ENCODE results near the gene PXK. TPM values are rescaled to one million over a fixed set of nuclear protein-coding genes. Genes with fewer than 3 reads are reported as not detected.

PXK gene
- total RNA-seq, 1 donor from 2014 or later: 12.4 TPM

DNA sequence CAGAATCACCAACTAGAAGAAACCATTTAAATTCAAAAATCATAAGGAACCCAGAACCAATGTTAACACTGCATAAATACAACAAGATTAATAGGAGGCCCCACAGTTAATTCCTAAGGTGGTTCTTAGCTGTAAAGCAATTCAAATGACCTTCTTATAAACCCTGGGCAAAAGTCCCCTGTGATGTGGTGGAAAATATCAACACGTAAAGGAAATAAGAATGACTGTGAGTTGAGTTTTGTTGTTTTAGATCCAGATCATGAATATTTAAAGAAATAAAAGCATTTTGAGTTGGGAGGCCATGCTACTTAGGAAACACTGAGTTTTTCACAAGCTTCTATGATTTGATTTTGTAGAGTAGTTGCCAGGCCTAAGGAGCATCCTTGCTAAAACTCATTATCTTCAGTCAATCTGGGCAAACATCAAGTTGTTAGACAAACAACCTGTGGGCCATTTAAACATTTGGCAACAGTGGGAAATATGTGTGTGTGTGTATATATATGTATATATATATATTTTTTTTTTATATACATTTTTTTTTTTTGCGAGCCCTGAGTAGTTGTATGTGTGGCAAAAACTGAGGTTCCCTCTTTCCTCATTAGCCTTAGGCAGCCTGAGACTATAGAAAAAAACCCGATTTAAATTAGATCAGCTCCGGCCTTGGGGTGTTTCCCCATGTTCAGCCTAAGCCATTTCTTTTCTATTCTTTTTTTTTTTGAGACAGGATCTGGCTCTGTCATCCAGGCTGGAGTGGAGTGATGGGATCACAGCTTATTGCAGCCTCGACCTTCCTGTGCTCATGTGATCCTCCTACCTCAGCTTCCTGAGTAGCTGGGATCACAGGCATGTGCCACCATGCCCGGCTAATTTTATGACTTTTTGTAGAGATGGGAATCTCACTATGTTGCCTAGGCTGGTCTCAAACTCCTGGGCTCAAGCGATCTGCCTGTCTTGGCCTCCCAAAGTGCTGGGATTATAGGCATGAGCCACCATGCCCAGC, 8.0 kb upstream of the PXK start:
- Mint-ChIP-seq H3K4me1 (ENCODE audit: unreplicated experiment) (peaks cover 20% of the 10 kb centered on the region), H3K27ac (peak overlapping the region; percentile 39), H3K36me3 (peaks cover 3% of the 10 kb centered on the region), H3K9me3 (no peaks in the 10 kb centered on the region), H3K4me3 (no peak overlapping the region), H3K27me3 (no peaks in the 10 kb centered on the region)
- no peak for DNase-seq (ENCODE audit: extremely low spot score, unreplicated experiment)
- TF ChIP-seq, protein P1, sequence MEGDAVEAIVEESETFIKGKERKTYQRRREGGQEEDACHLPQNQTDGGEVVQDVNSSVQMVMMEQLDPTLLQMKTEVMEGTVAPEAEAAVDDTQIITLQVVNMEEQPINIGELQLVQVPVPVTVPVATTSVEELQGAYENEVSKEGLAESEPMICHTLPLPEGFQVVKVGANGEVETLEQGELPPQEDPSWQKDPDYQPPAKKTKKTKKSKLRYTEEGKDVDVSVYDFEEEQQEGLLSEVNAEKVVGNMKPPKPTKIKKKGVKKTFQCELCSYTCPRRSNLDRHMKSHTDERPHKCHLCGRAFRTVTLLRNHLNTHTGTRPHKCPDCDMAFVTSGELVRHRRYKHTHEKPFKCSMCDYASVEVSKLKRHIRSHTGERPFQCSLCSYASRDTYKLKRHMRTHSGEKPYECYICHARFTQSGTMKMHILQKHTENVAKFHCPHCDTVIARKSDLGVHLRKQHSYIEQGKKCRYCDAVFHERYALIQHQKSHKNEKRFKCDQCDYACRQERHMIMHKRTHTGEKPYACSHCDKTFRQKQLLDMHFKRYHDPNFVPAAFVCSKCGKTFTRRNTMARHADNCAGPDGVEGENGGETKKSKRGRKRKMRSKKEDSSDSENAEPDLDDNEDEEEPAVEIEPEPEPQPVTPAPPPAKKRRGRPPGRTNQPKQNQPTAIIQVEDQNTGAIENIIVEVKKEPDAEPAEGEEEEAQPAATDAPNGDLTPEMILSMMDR (conservative IDR thresholded peaks at IDR 0.05): no peak

DNA sequence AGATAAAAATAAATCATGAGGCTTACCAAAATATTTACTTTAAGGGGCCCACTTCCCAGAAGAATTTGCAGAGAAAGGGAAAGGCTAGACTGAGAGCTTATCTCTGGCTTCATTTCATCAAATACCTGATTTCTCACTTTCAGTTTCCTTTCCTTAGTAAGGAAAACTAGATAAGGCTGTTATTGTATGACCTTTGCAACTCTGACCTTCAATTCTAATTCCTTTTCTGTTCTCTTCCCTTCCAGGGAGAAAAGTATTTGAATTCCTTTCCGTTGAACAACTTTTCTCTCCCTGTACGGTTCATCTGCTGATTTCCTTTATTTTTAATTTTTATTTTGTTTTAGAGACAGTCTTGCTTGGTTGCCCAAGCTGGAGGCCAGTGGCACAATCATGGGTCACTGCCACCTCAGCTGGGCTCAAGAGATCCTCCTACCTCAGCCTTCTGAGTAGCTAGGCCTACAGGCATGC, 7.1 kb upstream of the PXK start:
- Mint-ChIP-seq H3K27ac (peak overlapping the region; percentile 26), H3K4me3 (no peak overlapping the region), H3K36me3 (no peaks in the 10 kb centered on the region), H3K9me3 (no peaks in the 10 kb centered on the region), H3K4me1 (ENCODE audit: unreplicated experiment) (peaks cover 20% of the 10 kb centered on the region), H3K27me3 (no peaks in the 10 kb centered on the region)
- TF ChIP-seq, protein P1 (conservative IDR thresholded peaks at IDR 0.05): no peak
- DNase-seq (ENCODE audit: extremely low spot score, unreplicated experiment): no peak

DNA sequence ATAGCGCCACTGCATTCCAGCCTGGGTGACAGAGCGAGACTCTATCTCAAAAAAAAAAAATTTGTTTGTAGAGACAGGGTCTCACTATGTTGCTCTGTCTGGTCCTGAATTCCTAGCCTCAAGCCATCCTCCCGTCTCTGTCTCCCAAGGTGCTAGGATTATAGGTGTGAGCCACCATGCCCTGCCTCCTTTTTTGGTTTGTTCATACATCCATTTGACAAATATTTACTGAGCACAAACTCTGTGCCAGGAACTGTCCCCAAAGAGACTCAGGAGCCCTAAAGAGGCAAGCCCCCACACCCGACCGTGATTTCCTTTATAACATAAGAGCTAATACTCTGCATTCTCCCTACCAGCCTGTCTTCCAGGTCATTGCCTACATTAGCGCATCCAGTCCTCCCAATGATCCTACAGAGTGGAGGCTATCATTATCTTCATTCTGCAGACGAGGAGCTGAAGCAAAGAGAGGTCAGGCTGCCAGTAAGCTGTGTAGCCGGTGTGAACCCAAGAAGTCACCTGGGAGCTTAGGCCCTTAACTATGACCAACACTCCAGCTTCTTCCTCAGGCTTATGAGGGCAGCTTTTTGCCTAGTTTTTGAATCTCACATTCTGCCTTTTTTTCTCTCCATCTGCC, 6.3 kb upstream of the PXK start:
- TF ChIP-seq, protein P1 (conservative IDR thresholded peaks at IDR 0.05): no peak
- Mint-ChIP-seq H3K4me3 (no peak overlapping the region), H3K4me1 (ENCODE audit: unreplicated experiment) (peaks cover 25% of the 10 kb centered on the region), H3K27ac (no peak overlapping the region), H3K27me3 (peaks cover 3% of the 10 kb centered on the region), H3K36me3 (no peaks in the 10 kb centered on the region), H3K9me3 (no peaks in the 10 kb centered on the region)
- no peak for DNase-seq (ENCODE audit: extremely low spot score, unreplicated experiment)

DNA sequence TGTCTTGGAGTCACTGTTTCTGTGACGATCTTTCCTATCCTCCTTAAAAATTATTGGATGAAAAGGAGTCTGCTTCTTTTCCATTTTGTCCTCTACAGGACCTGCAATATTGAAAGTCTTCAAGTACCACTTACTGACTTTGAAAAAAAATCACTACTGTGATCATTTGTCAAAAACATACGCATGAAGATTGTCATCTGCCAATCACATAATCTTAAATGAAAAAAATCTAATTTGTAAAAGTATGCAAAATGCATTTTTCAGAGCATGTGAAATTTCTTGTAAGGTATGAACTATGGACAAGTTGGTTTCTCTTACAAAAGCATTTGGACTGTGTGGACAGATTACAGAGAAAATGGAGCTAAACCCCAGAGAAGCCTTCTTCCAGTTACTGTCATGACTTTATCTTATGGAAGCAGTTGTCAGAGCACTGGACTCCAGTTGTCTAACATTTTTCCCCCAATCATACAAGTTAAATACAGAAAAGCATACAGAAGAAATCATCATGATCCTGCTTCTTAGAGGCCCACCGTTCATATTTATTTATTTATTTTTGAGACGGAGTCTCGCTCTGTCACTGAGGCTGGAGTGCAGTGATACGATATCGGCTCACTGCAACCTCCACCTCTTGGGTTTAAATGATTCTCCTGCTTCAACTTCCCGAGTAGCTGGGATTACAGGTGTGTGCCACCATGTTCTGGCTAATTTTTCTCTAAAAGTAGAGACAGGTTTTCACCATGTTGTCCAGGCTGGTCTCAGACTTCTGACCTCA, 3.4 kb upstream of the PXK start:
- no peaks in the 10 kb centered on the region for H3K9me3 Mint-ChIP-seq
- no peak for DNase-seq (ENCODE audit: extremely low spot score, unreplicated experiment)
- peaks cover 29% of the 10 kb centered on the region for H3K4me1 Mint-ChIP-seq (ENCODE audit: unreplicated experiment)
- peaks cover 3% of the 10 kb centered on the region for H3K27me3 Mint-ChIP-seq
- H3K4me3 Mint-ChIP-seq: no peak overlapping the region
- H3K27ac Mint-ChIP-seq: no peak overlapping the region
- TF ChIP-seq, protein P1 (conservative IDR thresholded peaks at IDR 0.05): no peak
- no peaks in the 10 kb centered on the region for H3K36me3 Mint-ChIP-seq

DNA sequence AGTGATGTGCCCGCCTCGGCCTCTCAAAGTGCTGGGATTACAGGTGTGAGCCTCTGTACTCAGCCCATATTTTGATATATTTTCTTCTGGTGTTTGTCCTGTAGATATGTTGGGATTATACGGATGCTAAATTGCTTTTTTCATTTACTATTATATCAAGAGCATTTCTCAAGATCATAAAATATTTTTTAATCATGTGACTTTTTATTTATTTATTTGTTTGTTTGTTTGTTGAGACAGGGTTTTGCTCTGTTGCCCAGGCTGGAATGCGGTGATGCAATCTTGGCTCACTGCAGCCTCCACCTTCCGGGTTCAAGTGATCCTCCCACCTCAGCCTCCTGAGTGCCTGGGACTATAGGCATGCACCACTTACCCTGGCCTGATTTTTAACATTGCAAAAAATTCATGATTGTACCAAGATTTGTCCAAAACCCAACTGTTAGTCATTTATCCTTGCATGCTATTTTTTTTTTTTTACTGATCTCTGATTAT, 2.7 kb upstream of the PXK start:
- Mint-ChIP-seq H3K4me1 (ENCODE audit: unreplicated experiment) (peaks cover 30% of the 10 kb centered on the region), H3K9me3 (no peaks in the 10 kb centered on the region), H3K4me3 (no peak overlapping the region), H3K36me3 (no peaks in the 10 kb centered on the region), H3K27ac (no peak overlapping the region), H3K27me3 (peaks cover 3% of the 10 kb centered on the region)
- TF ChIP-seq, protein P1 (conservative IDR thresholded peaks at IDR 0.05): no peak
- DNase-seq (ENCODE audit: extremely low spot score, unreplicated experiment): no peak

Data from type B pancreatic cell (in vitro differentiated cells).